H1 (cell line): Measurements from ENCODE around the gene C1S. TPM values are rescaled to one million over a fixed set of nuclear protein-coding genes. Genes with fewer than 3 reads are reported as not detected.
A peak's percentile ranks its signal among the peaks of the same experiment; 100 is the strongest.

Experiments
- CBX8 ChIP-seq: fragments of 300-800, 300-1000 bp; sonication (generic); IDR thresholded peaks from 2 replicates; pipeline ENCODE4 v1.7.1; 2016; ENCODE audit warnings: low read depth, low read length, borderline replicate concordance
- CHD2 ChIP-seq: IDR thresholded peaks from 2 replicates; pipeline ENCODE4 v1.6.1; 2012; ENCODE audit warnings: low read length, improper control_type of control experiment
- CREB1 ChIP-seq: IDR thresholded peaks from 2 replicates; pipeline ENCODE4 v1.6.1; 2012; ENCODE audit warnings: inconsistent platforms
- EZH2 ChIP-seq: fragments of 200-600 bp; sonication (generic); IDR thresholded peaks from 2 replicates; pipeline ENCODE4 v1.7.1; 2012; ENCODE audit warnings: low read depth, mild to moderate bottlenecking, moderate library complexity, low read length, inconsistent platforms; ENCODE audit not compliant: severe bottlenecking
- JUN ChIP-seq: IDR thresholded peaks from 2 replicates; pipeline ENCODE4 v1.6.1; 2011; ENCODE audit warnings: low read depth, mild to moderate bottlenecking, improper control_type of control experiment, low read length
- KDM4A ChIP-seq: IDR thresholded peaks from one replicate; pipeline ENCODE4 v1.7.1; 2012; ENCODE audit warnings: low read depth, mild to moderate bottlenecking, moderate library complexity, low read length, inconsistent platforms; ENCODE audit not compliant: severe bottlenecking
- RAD21 ChIP-seq, 2 experiments: IDR thresholded peaks in 1 of 2; conservative IDR thresholded peaks in 1 of 2; 2 replicates each; pipeline ENCODE4 v1.6.1; 2011; ENCODE audit warnings: low read depth in 2 of 2, low read length in 2 of 2, improper control_type of control experiment in 1 of 2, inconsistent platforms in 1 of 2, mild to moderate bottlenecking in 1 of 2, moderate library complexity in 1 of 2
- SIN3A ChIP-seq, 2 experiments: IDR thresholded peaks in 1 of 2; conservative IDR thresholded peaks in 1 of 2; 2 replicates each; pipeline ENCODE4 v1.6.1; 2011 to 2012; ENCODE audit warnings: low read length in 2 of 2, improper control_type of control experiment in 1 of 2, low read depth in 1 of 2, mild to moderate bottlenecking in 1 of 2
- SIX5 ChIP-seq: IDR thresholded peaks from 2 replicates; pipeline ENCODE4 v1.6.1; 2011; ENCODE audit warnings: mild to moderate bottlenecking, low read depth, low read length
- YY1 ChIP-seq: IDR thresholded peaks from 2 replicates; pipeline ENCODE4 v1.6.1; 2011; ENCODE audit warnings: low read depth, mild to moderate bottlenecking, low read length
- polyA plus RNA-seq, 7 experiments: library from polyadenylated mRNA; depleted of rRNA in 3 of 7; stranded (reverse) in 5 of 7; unstranded in 2 of 7; fragments of >200 nt in 5 of 7; fragments of 200-250 nt in 2 of 7; gene quantifications; 1 replicate in 5 of 7; 2 replicates in 1 of 7; 4 replicates in 1 of 7; pipeline versions ENCODE4 v1.2.1 to v1.2.3, GENCODE V29; 2011 to 2013; ENCODE audit warnings: missing spikeins in 2 of 7, mixed read lengths in 2 of 7
- total RNA-seq: library from RNA; stranded (reverse); fragmentation: NEBNext Ultra II Directional; extraction: Animal tissue kit (Norgen Biotek cat#: 25700); gene quantifications from 2 replicates; pipeline ENCODE4 v1.2.1, GENCODE V29; 2021

Gene C1S
- total and polyA plus RNA-seq, 2 of the 8 experiments (the other 6 are each of a cell fraction or from before 2014, with no cell fraction given), result 4.4 to 7.3 TPM

DNA sequence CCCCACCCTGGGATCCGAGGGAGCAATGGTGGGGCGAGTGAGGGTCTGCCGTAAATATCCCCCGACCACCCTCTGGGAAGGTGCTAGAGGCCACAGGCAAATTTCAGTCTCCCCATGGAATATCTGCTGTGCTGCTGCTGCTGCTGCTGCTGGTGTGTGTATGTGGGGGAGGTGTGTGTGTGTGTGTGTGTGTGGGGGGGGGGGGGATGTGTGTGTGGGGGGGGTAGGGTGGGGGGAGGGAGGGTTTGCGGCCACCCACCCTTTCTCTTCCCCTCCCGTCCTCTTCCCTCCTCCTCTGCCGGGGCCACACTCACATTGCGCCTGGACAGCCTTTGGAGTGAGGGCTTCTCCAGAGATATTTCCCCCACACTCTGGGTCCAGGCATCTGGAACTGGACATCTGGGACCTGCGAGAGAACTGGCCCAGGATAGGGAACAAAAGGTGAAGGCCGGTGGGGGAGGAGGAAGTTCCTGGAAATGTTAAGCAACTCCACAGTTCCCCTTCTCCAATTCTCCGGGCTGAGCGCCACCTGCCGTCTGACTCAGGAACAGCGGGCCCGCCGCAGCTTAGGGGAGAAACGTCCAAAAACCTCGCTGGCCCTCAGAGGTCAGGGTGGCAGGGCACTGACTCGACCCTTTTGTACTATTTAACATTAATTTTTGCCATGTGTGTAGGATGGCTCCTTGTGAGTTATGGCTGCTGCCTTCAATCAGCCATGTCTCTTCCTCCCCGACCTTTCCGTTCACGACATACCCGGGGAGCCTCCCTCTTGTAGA, 48.5 kb downstream of the C1S start, which contains the start of gene C1RL (continued):
- TF ChIP-seq YY1, result peak; percentile 37; the same call in 1 of the 2 replicates
- TF ChIP-seq KDM4A, result peak; percentile 54
- no peak for TF ChIP-seq CBX8
- TF ChIP-seq CREB1, result no peak
- no peak for TF ChIP-seq EZH2
- TF ChIP-seq RAD21 (IDR thresholded peaks at IDR 0.05 in 1 of 2, conservative IDR thresholded peaks at IDR 0.05 in 1 of 2; ENCODE audit: low read depth in 2 of 2, low read length in 2 of 2), result peak; percentile 66 to 79
- no peak for TF ChIP-seq SIX5
- 0 out of 2 replicates have a peak, but pooled peaks have one; percentile 38 for TF ChIP-seq CHD2
- TF ChIP-seq SIN3A (conservative IDR thresholded peaks at IDR 0.05 in 1 of 2, IDR thresholded peaks at IDR 0.05 in 1 of 2; ENCODE audit: low read depth in 1 of 2, low read length in 2 of 2), result peak; percentile 33 to 36; a peak in 1 of 4 replicates
- no peak for TF ChIP-seq JUN
- TF ChIP-seq, all 59 proteins: peak for 9
